Dermis lymphatic vessel endothelial cell (primary cell): ENCODE measurements around the gene HAO1. TPM values are rescaled to one million over a fixed set of nuclear protein-coding genes. Genes with fewer than 3 reads are reported as not detected.

Experiments used
- total RNA-seq: library from RNA; depleted of rRNA; stranded (reverse); fragments of >200 nt; gene quantifications from 2 replicates; pipeline ENCODE4 v1.2.1, GENCODE V29; 2014

The HAO1 gene
- not detected in 2 replicates for total RNA-seq

GRCh38 chr20:7940341-7940740 lies at the start of gene HAO1:
HAO1 (minus strand) TSS chr20:7940458; CDS start chr20:7940422, 36 bp downstream.

Other genes starting within 250 kb of the HAO1 start
- 23.7 and 24.2 TPM in 2 replicates for gene TMX4, start 79.3 kb upstream of the HAO1 start, total RNA-seq
- 16.6 and 20.0 TPM in 2 replicates for gene PLCB1, start 191.8 kb upstream of the HAO1 start, total RNA-seq